NCI-H2107 (cell line): ENCODE measurements around the gene CTNND2.

Source experiments
- DNase-seq: peaks from one replicate; lab custom pipeline; 2025; lab: John Stamatoyannopoulos, UW

CTNND2 gene

GRCh38 chr5:10984021-10984715, 920.1 kb downstream of the CTNND2 start:
- no peak for DNase-seq

GRCh38 chr5:10982626-10983025, 921.6 kb downstream of the CTNND2 start:
- DNase-seq: no peak

- no peak for DNase-seq
Measured at GRCh38 chr5:10981932-10982331, 922.3 kb downstream of the CTNND2 start.

GRCh38 chr5:10977011-10977410, 927.2 kb downstream of the CTNND2 start:
- no peak for DNase-seq

- no peak for DNase-seq
Measured at GRCh38 chr5:10975945-10976344, 928.3 kb downstream of the CTNND2 start.

GRCh38 chr5:10974850-10975249, 929.4 kb downstream of the CTNND2 start:
- no peak for DNase-seq

GRCh38 chr5:10973316-10973715, 930.9 kb downstream of the CTNND2 start:
- no peak for DNase-seq

GRCh38 chr5:10969684-10970180, 934.5 kb downstream of the CTNND2 start:
- no peak for DNase-seq

- no peak for DNase-seq
Measured at GRCh38 chr5:10964806-10965205, 939.4 kb downstream of the CTNND2 start.

GRCh38 chr5:10958728-10959127, 945.5 kb downstream of the CTNND2 start:
- DNase-seq: no peak

- DNase-seq: no peak
Measured at GRCh38 chr5:10949856-10950630, 954.2 kb downstream of the CTNND2 start.

GRCh38 chr5:10946050-10946449, 958.2 kb downstream of the CTNND2 start:
- no peak for DNase-seq

- DNase-seq: no peak
Measured at GRCh38 chr5:10941900-10942299, 962.3 kb downstream of the CTNND2 start.

GRCh38 chr5:10936081-10936855, 968.0 kb downstream of the CTNND2 start:
- no peak for DNase-seq

GRCh38 chr5:10935536-10935935, 968.7 kb downstream of the CTNND2 start:
- no peak for DNase-seq

- DNase-seq: no peak
Measured at GRCh38 chr5:10934783-10935355, 969.4 kb downstream of the CTNND2 start.

GRCh38 chr5:10933121-10933520, 971.1 kb downstream of the CTNND2 start:
- no peak for DNase-seq

GRCh38 chr5:10932426-10932825, 971.8 kb downstream of the CTNND2 start:
- no peak for DNase-seq

GRCh38 chr5:10927608-10928007, 976.6 kb downstream of the CTNND2 start:
- DNase-seq: no peak

GRCh38 chr5:10923310-10923709, 980.9 kb downstream of the CTNND2 start:
- no peak for DNase-seq
